NOMO-1 treated with DMSO at 0.1 percent for 48 hours (cell line): ENCODE data around the gene RNASET2.
"Not testable (repeated sequence)": the region's sequence is repeated elsewhere in the genome, so short reads cannot be mapped to it uniquely, and the experiment has no call there.

Experiments used
- DNase-seq: peaks from one replicate; lab custom pipeline; 2025; ENCODE audit not compliant: unreplicated experiment; lab: John Stamatoyannopoulos, UW

RNASET2 gene

GRCh38 chr6:166928644-166929541 is 27.5 kb downstream of the RNASET2 start:
- DNase-seq = no peak

DNA sequence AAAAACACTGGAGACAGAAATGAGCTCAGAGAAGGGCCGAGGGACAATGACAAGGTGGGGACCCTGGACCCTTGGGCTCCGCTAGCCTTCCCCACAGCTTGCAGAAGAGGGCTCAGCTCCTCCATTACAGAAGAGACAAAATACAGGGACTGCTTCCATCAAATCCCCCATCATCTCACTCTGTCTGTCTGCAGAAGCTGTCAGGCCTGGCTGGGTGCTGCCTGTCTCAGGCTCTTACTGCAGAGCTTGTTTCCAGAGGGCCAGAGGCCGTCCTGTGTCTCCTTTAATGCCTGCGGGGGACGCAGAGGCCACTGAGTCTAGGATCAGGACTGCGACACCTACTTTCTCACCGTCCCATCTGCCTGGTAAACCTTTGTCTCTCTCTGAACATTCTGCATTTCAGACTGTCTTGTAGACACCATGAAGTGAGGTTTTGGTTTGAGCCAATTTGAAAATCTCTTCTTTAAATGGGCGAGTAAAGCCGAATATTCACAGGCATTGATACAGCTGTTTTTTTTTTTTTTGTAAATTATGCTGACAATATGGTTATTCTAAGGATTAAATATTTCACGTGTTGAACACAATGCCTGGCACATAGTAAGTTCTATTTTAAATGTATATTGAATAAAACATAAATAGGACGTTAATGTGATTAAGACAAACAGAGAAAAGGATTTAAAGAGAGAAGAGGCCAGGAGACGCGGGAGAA is 28.3 kb downstream of the RNASET2 start:
- no peak for DNase-seq

- DNase-seq = no peak
Measured at GRCh38 chr6:166927240-166927934, 29.0 kb downstream of the RNASET2 start.

GRCh38 chr6:166926748-166927147 is 29.6 kb downstream of the RNASET2 start:
- no peak for DNase-seq

DNA sequence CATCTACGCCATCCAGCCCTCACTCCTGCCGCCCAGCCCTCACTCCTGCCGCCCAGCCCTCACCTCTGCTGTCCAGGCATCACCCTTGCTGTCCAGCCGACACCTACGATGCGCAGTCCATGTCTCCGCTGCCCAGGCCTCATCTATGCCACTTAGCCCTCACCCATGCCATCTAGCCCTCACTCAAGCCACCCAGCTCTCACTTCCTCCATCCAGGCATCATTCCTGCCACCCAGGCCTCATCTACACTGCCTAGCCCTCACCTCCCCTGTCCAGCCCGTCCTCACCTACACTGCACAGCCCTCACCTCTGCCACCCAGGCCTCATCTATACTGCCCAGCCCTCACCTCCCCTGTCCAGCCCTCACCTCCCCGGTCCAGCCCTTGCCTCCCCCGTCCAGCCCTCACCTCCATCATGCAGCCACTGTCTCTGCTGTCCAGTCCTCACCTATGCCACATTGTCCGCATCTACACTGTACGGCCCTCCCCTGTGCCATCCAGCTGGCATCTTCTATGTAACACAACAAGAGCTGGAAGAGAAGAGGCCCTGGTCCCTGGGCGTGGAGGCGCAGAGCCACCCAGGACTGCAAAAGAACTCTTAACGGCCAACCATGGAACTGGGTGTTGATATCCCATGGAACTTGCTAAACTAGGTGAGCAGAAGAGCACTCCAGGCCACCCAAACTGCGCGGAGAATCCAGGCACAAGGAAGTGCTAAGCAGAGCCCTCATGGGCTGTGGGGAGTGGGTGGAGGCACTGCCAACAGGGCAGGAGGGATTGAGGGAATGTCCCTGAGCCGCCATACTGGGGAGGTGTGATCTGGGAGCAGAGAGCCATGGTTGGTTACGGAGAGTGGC is 31.0 kb downstream of the RNASET2 start:
- no peak for DNase-seq

- no peak for DNase-seq
Measured at GRCh38 chr6:166924531-166924930, 31.8 kb downstream of the RNASET2 start.

DNA sequence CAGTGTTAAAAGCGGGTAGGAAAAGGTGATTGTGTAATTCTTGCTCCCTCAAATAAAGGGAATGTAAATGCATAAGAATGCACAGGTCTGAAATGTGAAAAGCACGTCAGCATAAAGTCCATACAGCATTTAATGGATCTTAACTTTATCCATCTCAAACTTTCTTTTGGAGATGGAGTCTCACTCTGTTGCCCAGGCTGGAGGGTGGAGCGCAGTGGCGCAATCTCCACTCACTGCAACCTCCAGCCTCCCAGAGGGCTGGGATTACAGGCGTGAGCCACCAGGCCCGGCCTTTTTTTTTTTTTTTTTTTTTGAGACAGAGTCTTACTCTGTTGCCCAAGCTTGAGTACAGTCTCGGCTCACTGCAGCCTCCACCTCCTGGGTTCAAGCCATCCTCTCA is 33.4 kb downstream of the RNASET2 start:
- no peak for DNase-seq

GRCh38 chr6:166921570-166921969 is 34.8 kb downstream of the RNASET2 start:
- no peak for DNase-seq

DNA sequence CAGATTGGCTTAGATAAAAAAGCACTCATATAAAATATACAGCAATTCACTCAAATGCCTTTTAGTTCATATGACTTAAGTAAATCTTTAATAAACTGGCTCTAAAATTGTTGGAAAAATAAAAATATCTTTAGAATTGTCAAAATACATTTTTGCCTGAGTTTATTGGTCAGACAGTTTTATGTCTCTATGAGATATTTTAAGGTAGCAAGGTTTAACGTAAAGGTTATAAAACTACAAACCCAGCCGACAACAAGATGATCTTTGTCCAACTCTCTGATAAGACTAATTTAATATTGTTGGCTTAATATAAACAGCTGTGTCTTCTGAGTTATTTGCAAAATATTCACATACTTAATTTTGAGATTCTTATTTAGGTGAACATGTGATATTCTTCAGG is 39.5 kb downstream of the RNASET2 start:
- DNase-seq = no peak

- DNase-seq = not testable (repeated sequence)
Measured at GRCh38 chr6:166915484-166915883, 40.9 kb downstream of the RNASET2 start.

GRCh38 chr6:166914952-166915351 is 41.4 kb downstream of the RNASET2 start:
- DNase-seq = not testable (repeated sequence)

GRCh38 chr6:166911248-166911677 is 45.1 kb downstream of the RNASET2 start:
- DNase-seq = no peak

DNA sequence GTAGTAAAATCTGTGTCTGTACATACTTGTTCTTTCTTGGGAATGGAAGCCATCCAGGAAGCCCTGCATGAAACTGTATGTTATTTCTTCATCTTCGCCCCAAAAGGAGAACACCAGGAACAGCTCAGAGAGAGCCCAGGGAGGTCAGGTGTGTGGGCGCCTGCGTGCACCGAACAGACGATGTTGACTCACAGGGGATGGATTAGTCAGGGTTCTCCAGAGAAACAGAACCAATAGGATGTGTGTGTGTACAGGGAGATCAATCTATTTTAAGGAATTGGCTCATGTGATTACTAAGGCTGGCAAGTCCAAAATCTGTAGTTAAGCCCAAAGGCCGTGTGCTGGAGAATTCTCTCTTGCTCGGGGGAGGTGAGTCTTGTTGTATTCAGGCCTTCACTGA is 45.7 kb downstream of the RNASET2 start:
- DNase-seq = no peak

- DNase-seq = peak; percentile 42
Measured at GRCh38 chr6:166908811-166909210, 47.5 kb downstream of the RNASET2 start.

DNA sequence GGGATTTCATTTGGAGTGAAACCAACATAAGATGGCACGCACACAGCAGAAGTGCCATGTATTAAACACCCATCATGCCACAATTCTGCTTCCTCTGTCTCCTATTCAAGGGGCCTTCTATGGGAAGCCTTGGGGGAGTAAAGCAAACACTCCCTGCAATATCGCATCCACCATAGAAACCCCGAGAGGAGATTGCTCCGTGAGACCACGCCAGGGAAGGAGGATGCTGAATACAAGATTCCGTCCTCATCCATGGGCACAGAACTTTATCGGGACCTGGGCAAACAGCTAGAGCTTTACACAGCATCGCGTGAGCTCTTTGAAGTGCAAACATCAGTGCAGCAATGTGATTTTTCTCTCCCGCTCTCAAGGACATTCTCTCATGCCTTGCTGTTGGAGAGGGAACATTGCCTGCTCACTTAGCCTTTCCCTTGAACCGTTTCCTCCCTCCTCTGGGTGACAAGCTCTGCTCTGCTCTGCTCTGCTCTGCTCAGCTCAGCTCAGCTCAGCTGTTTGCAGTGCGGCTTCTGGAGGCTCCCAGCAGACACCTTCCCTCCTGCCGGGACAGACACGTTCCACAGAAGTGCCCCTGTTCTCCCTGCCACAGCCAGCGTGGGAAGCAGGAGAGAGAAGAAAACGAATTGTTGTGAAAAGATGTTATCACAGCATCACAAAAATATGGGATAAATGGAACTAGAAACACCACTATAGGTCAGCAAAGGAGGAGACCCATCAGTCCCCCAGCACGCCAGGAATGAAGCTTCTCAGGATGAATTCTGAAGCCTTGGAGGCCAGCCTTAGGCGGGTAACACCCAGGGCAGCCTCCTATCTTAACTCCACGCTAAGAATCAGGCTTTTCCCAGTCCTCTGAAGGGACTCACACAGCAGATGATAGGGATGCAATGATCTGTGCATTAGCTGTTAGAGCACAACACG is 48.2 kb downstream of the RNASET2 start:
- no peak for DNase-seq

DNA sequence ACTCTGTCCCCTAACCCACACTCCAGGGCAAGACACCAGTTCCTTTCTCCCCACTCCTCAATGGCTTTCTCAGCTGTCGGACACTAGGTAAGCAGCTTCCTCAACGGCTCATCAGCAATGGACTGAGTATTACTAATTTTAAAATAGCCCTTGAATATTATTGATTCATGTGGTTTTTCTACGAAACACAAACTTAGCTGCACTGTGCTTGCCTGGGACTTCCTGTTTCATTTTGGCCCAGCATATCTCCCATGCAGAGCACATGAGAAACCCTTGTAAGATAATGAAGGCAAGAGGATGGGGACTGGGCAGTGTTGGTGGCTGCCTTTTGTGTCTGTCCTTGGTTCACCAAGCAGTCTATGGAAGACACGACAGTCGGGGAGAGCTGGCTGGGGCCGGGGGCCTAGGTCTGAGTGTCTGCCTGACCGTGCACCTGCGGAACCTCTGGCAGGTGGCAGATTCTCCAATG is 48.9 kb downstream of the RNASET2 start:
- peak; percentile 43 for DNase-seq

DNA sequence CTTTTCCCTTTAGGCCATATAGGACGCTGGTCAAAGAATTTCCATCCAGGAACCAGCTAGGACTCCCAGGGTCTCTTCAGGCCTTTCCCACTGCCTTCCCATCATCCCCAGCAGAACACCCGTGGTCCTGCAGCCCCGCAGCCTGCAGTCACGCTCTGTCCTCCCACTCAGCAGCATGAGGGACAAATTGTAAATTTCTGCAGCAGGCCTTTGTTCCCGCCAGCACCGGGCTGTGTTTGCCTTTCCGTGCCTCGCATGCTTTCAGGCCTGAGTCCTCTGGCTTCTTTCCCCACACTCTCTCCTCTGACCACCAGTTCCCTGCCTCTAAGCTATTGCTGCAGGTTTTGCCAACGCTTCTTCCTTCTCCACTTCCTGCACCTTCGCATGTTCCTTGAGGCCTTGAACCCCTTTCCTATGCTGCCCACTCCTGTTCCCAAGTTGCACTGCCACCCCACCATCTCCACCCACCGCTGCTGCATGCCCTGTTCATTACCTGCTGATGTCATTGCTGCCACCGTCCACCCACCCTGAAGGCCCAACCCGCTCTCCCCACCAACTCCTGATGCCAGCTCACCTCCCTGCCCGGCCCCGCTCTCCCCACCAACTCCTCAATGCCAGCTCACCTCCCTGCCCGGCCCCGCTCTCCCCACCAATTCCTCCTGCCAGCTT is 49.8 kb downstream of the RNASET2 start:
- DNase-seq = no peak

GRCh38 chr6:166905505-166906134 is 50.7 kb downstream of the RNASET2 start:
- no peak for DNase-seq
